Lower leg skin (tissue), 4 donors: ENCODE measurements around the gene DCANP1. TPM values are rescaled to one million over a fixed set of nuclear protein-coding genes. Genes with fewer than 3 reads are reported as not detected.

Source experiments
- DNase-seq, 2 donors: peaks; one replicate each; pipeline ENCODE4 v3.0.0-alpha.2; 2019; ENCODE audit warnings: low spot score in 2 of 2
- H3K4me3 ChIP-seq: fragments of 200-600 bp; sonication (generic); 2 replicates; pipeline ENCODE4 v1.5.1; 2017; ENCODE audit warnings: mild to moderate bottlenecking, low read depth; ENCODE audit not compliant: poor library complexity, severe bottlenecking
- CTCF ChIP-seq, 3 donors: fragments of 450-650 bp; IDR thresholded peaks; one replicate each; pipeline ENCODE4 v1.5.1; 2016; ENCODE audit warnings: antibody characterized with exemption in 3 of 3, mild to moderate bottlenecking in 3 of 3, moderate library complexity in 2 of 3
- POLR2A ChIP-seq, 2 donors: fragments of 450-650 bp; IDR thresholded peaks; one replicate each; pipeline ENCODE4 v1.6.1; 2016 to 2017; ENCODE audit warnings: antibody characterized with exemption in 2 of 2, mild to moderate bottlenecking in 1 of 2, moderate library complexity in 1 of 2
- WGBS, 2 donors: methylation state at CpG; one replicate each; pipeline ENCODE4 v1.1.5; 2018; 5-methylcytosine and 5-hydroxymethylcytosine counted together
- intact Hi-C: fragments of 100-400 bp; cut with DNase I; formaldehyde crosslinking; loops from one replicate; pipeline ENCODE4 v1.15.0; 2023; ENCODE audit warnings: low total_unique reads
- total RNA-seq, 4 donors: library from RNA; depleted of rRNA; stranded (reverse); fragments of >200 nt; gene quantifications; one replicate each; pipeline ENCODE4 v1.1.0, GENCODE V29; 2016

DCANP1 gene
- total RNA-seq, 4 donors from 2014 or later: not detected

- intact Hi-C loops: no loop called here
- TF ChIP-seq CTCF (IDR thresholded peaks at IDR 0.05): no peak
- no peak for TF ChIP-seq POLR2A (IDR thresholded peaks at IDR 0.05)
- DNase-seq: peak in 1 of 2 donors; percentile 62
- WGBS, 2 donors: 75 to 80% methylated on average over 9 of the region's 9 CpGs
- no peak overlapping the region for H3K4me3 ChIP-seq
Observed at GRCh38 chr5:135448791-135449507, 1.8 kb upstream of the DCANP1 start.

GRCh38 chr5:135448071-135448739 is 1.1 kb upstream of the DCANP1 start:
- intact Hi-C loops: no loop called here
- no peak overlapping the region for H3K4me3 ChIP-seq
- peak in 1 of 2 donors; percentile 66 for DNase-seq
- no peak for TF ChIP-seq CTCF (IDR thresholded peaks at IDR 0.05)
- no peak for TF ChIP-seq POLR2A (IDR thresholded peaks at IDR 0.05)
- 61 to 76% methylated on average over 9 of the region's 9 CpGs for WGBS, 2 donors

GRCh38 chr5:135446615-135447014 is 533 bp downstream of the DCANP1 start:
- 82 to 86% methylated on average over 7 of the region's 7 CpGs for WGBS, 2 donors
- peak in 1 of 2 donors; percentile 68 for DNase-seq
- no peak for TF ChIP-seq POLR2A (IDR thresholded peaks at IDR 0.05)
- TF ChIP-seq CTCF (IDR thresholded peaks at IDR 0.05): no peak
- intact Hi-C loops: no loop called here
- H3K4me3 ChIP-seq: no peak overlapping the region

GRCh38 chr5:135446206-135446605 is 942 bp downstream of the DCANP1 start:
- WGBS, 2 donors: 90 to 94% methylated on average over 9 of the region's 9 CpGs
- intact Hi-C loops: no loop called here
- H3K4me3 ChIP-seq: no peak overlapping the region
- no peak for DNase-seq
- TF ChIP-seq POLR2A (IDR thresholded peaks at IDR 0.05) (no peak), CTCF (IDR thresholded peaks at IDR 0.05) (no peak)

GRCh38 chr5:135445306-135445985 is 1.7 kb downstream of the DCANP1 start:
- no peak for TF ChIP-seq POLR2A (IDR thresholded peaks at IDR 0.05)
- no peak for TF ChIP-seq CTCF (IDR thresholded peaks at IDR 0.05)
- peak in 1 of 2 donors; percentile 66 for DNase-seq
- 81 to 88% methylated on average over 14 of the region's 14 CpGs for WGBS, 2 donors
- H3K4me3 ChIP-seq: no peak overlapping the region
- intact Hi-C loops: no loop called here
